Stimulated activated CD4-positive, alpha-beta T cell treated with anti-CD3 and anti-CD28 coated beads, Interleukin-1b, Interleukin-23, amount 100 ng/mL, for 24 hours (primary cell): ENCODE measurements around the gene LDB2.

Experiments used
- DNase-seq, 4 experiments: peaks; one replicate each; pipeline ENCODE4 v3.0.0-alpha.2; 2020; ENCODE audit warnings: low read depth in 4 of 4, low spot score in 1 of 4

The LDB2 gene

GRCh38 chr4:16844816-16845586, 53.4 kb downstream of the LDB2 start:
- DNase-seq = no peak

DNA sequence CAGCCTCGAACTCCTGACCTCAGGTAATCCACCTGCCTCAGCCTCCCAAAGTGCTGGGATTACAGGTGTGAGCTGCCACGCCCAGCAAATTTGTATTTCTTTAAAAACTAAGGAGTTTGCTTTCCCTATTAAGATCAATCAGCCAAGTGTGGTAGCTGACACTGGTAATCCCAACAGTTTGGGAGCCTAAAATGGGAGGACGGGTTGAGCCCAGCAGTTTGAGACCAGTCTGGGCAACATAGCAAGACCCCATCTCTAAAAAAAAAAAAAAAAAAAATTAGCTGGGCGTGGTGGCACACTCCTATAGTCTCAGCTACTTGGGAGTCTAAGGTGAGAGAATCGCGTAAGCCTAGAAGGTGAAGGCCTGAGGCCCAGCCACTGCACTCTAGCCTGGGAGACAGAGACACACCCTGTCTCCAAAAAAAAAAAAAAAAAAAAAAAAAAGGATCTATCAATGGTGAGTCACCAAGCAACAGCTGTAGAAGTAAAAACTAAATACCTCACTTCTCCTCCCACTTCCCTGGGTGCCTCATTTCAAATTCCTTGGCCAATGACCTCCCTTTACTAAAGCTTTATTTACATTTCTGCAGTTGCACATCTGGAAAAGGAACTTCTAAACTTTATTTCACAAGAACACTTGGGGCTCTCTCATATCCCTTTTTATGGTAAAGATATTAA, 54.5 kb downstream of the LDB2 start:
- DNase-seq = no peak

- no peak for DNase-seq
Measured at GRCh38 chr4:16838226-16838875, 60.1 kb downstream of the LDB2 start.

DNA sequence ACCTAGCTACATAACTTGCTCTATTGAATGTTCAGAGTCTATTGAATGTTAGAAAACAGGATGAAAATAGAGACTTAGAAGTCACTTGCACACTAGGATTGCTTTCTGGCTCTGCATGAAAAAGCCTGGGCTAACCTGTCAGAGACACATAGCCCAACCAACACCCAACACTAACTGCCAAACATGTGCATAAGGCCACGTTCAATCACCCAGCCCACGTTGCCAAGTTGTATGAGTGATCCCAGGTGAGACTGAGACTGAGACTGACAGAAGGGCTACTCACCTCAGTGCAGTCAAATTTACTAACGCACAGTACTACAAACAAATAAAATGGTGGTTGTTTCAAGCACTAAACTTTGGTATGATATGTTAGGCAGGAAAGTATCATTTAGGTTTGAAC, 61.0 kb downstream of the LDB2 start:
- DNase-seq = no peak

- DNase-seq = no peak
Measured at GRCh38 chr4:16836324-16836723, 62.1 kb downstream of the LDB2 start.

DNA sequence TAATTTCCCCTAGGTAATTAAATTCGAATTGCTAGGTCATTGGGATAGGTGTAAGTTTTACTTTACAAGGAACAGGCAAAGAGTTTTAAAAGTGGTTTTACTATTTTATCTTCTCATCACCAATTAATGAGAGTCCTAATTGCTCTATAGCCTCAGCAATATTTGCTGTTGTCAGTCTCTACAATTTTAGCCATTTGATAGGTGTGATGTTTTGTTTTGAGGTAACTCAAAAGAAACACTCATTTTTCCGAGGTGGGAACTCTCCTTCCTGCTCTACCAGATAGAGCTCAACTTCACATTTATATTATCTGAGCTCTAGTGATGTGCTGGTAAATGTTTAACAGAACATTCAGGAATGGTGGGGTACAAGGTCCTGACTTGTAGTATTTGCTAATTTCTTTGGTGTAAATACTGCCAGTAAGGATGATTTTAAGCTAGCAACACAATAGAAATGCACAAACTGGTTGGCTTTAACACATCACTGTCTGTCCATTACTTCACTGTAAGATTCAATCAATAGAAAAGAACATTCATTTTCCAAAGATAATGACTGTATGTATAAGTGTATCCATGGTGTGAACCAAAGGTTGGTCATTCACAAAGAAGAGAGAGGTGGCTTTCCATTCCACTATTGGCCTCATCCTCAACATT, 62.7 kb downstream of the LDB2 start:
- DNase-seq = no peak

DNA sequence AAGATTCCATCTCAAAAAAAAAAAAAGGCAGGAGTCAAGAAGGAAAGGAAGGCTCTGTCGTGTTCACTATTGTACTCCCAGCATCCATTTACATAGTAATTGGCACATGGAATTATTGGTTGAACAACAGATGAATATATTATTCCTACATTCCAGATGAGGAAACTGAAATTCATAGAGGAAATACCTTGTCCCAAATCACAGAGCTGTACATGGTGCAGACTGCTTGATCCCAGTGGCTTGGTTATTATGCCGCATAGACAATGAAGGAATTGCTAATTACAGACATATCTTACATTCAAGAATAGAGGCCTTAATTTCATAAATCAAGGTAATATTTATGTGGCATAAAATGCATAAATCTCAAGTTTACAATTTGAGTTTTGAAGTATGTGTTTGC, 63.6 kb downstream of the LDB2 start:
- no peak for DNase-seq

DNA sequence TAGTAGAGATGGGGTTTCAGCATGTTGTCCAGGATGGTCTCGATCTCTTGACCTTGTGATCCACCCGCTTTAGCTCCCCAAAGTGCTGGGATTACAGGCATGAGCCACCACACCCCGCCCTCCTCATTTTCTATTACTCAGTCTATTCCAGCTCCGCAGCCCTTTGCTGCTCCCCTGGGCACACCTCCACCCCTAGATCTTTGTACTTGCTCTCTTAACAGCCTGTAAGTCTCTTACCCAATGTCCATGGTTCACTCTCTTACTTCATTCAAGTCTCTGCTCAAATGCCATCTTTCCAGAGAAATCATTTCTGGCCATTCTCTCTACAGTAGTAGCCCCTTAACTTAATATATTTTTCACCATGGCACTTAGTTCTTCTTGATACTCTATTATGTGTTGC, 64.7 kb downstream of the LDB2 start:
- no peak for DNase-seq

DNA sequence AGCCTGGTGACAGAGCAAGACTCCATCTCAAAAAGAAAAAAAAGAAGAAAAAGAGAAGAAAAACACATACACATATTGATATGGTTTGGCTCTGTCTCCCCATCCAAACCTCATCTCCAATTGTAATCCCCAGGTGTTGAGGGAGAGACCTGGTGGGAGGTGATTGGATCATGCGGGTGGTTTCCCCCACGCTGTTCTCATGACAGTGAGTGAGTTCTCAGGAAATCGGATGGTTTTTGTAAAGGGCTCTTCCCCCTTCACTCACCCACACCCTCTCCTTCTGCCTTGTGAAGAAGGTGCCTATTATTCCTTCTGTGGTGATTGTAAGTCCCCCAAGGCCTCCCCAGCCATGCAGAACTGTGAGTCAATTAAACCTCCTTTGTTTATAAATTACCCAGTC, 68.4 kb downstream of the LDB2 start:
- DNase-seq = no peak

GRCh38 chr4:16827794-16828724, 70.4 kb downstream of the LDB2 start:
- DNase-seq = no peak

GRCh38 chr4:16827045-16827444, 71.4 kb downstream of the LDB2 start:
- no peak for DNase-seq

GRCh38 chr4:16826406-16826910, 72.0 kb downstream of the LDB2 start:
- DNase-seq = no peak

DNA sequence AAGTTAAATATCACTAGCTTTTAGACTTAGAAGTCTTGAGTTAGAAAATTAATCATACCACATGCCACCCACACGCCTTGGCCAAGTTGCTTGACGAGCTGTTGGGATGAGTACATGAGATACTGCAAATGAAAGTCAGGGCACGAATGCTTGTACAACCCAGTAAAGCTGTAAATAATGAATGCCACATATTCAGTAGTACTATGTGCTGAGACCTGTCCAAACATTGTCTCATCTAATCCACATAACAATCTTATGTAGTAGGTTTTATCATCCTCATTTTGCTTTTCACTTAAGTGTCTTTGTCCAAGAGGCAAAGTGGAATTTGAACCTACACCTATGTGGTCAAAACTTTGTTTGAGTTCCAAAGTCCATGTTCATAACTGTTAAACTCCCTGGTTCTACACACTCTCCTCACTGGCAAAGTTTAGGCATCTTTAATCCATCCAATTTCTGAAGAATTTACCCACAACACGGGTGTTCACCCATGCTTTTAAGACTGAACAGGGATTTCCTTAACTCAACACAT, 74.1 kb downstream of the LDB2 start:
- DNase-seq = no peak

DNA sequence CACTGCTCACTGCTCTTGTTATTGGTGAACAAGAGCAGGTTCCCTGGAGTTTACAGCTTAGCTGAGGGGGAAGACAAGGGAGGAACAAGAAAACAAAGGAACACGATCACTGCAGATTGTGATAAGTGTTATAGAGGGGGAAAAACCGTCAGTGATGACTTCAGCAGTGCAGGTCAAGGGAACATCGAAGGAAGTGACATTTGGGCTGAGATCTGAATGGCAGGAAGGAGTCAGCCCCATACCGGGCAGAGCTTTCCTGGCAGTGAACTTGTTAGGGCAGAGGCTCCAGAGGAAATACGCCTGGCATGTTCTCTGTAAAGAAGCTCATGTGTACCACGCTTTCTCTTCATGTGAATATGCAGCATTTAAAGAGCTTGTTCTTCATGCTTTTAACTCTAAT, 78.1 kb downstream of the LDB2 start:
- DNase-seq = no peak

DNA sequence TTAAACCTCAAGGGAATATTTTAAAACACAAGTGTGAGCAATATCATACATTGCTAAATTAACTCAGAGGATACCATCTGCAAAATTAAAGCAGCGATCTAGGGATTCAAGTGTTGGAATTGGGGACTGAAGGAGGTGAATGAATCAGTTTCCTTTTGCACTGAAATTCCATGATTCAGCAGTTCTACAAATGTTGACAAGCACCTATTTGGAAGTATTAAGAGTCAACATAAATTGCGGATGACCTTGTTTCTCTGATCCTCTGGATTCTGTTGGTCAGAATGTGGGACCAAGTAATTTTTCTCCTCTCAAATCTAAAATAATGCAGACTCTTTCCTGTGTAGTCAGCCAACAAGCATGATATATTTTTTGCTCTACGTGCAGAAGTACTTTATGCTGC, 78.8 kb downstream of the LDB2 start:
- DNase-seq = no peak

GRCh38 chr4:16818005-16818404, 80.4 kb downstream of the LDB2 start:
- DNase-seq = no peak

GRCh38 chr4:16817286-16817685, 81.2 kb downstream of the LDB2 start:
- no peak for DNase-seq

GRCh38 chr4:16814361-16814760, 84.1 kb downstream of the LDB2 start:
- DNase-seq = no peak

DNA sequence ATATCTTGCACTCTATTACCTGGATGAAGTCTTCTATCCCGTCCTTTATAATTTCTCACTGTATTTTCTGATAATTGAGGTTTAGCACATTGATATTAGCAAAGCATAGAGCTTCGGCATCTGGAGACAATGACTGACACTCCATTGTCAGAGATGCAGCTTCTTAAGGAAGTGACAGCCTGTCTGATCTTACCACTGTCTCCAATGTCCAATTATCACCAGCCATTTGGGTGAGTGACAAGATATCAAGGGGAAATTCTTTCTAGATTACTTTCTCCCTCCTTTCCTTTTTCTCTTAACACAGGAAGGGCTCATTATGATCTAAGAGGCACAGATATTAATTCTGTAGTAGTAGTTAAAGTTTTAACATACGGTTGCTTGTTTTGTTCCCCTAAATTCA, 86.4 kb downstream of the LDB2 start:
- DNase-seq = no peak

DNA sequence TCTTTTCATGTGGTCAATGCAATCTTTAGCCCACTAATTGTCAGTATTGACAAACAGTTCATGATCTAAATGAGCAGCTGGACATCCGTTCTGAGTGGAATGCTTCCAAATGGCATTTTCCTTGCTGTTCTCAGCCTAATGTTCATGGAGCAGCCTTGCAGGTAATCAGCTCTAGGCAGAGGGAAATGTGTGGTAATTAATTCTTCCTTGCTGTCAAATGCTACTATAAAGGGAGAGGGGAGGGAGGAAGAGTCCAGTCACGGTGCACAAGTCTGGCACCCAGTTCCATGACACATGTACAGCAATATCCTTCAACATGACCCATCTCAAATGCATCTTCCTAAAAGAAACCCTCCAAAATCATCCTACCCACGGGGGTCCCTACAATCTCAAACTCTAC, 88.5 kb downstream of the LDB2 start:
- DNase-seq = no peak
